ENCODE data around the gene LRMDA. TPM values are rescaled to one million over a fixed set of nuclear protein-coding genes. Genes with fewer than 3 reads are reported as not detected.

LRMDA gene
- total RNA-seq, 2 experiments from 2014 or later: not detected

GRCh38 chr10:75999515-76000209 lies 568.2 kb downstream of the LRMDA start:
- CTCF ChIA-PET: no interaction called here
- H3K27me3 Mint-ChIP-seq: peaks cover 3% of the 10 kb centered on the region
- H3K9me3 Mint-ChIP-seq: no peaks in the 10 kb centered on the region
- DNase-seq (no peak), ATAC-seq (ENCODE audit: poor library complexity) (no peak)
- no peaks in the 10 kb centered on the region for H3K4me1 ChIP-seq (ENCODE audit: insufficient read depth, low read length)
- H3K27me3 ChIP-seq (ENCODE audit: control insufficient read depth in 1 of 2, insufficient read depth in 2 of 2, low read length in 2 of 2): no peaks in the 10 kb centered on the region
- no peak overlapping the region for H3K4me3 ChIP-seq (ENCODE audit: low read length)
- H3K9me3 ChIP-seq (ENCODE audit: control insufficient read depth in 1 of 2, insufficient read depth in 1 of 2, low read length in 2 of 2): no peaks in the 10 kb centered on the region
- H3K27ac ChIP-seq (ENCODE audit: low read depth in 1 of 2, low read length in 2 of 2): no peak overlapping the region
- POLR2A ChIA-PET: no interaction called here
- no peaks in the 10 kb centered on the region for H3K36me3 ChIP-seq (ENCODE audit: insufficient read depth, low read length)
- H3K4me3 Mint-ChIP-seq: no peak overlapping the region
- no peak overlapping the region for H3K27ac Mint-ChIP-seq
- H3K4me1 Mint-ChIP-seq (ENCODE audit: low read depth): no peaks in the 10 kb centered on the region
- H3K36me3 Mint-ChIP-seq (ENCODE audit: low read depth): no peaks in the 10 kb centered on the region
- no peak for TF ChIP-seq CTCF (IDR thresholded peaks at IDR 0.05)
- intact Hi-C loops (cut with DNase I, micrococcal nuclease): no loop called here

- ChIA-PET POLR2A (no interaction called here), CTCF (no interaction called here)
- Histone ChIP-seq H3K4me3 (ENCODE audit: low read length) (no peak overlapping the region), H3K4me1 (ENCODE audit: insufficient read depth, low read length) (no peaks in the 10 kb centered on the region), H3K27me3 (ENCODE audit: control insufficient read depth in 1 of 2, insufficient read depth in 2 of 2, low read length in 2 of 2) (no peaks in the 10 kb centered on the region), H3K36me3 (ENCODE audit: insufficient read depth, low read length) (no peaks in the 10 kb centered on the region), H3K27ac (ENCODE audit: low read depth in 1 of 2, low read length in 2 of 2) (no peak overlapping the region), H3K9me3 (ENCODE audit: control insufficient read depth in 1 of 2, insufficient read depth in 1 of 2, low read length in 2 of 2) (no peaks in the 10 kb centered on the region)
- Mint-ChIP-seq H3K4me3 (no peak overlapping the region), H3K36me3 (ENCODE audit: low read depth) (no peaks in the 10 kb centered on the region), H3K9me3 (no peaks in the 10 kb centered on the region), H3K27ac (no peak overlapping the region), H3K27me3 (peaks cover 3% of the 10 kb centered on the region), H3K4me1 (ENCODE audit: low read depth) (no peaks in the 10 kb centered on the region)
- DNase-seq (no peak), ATAC-seq (ENCODE audit: poor library complexity) (no peak)
- intact Hi-C loops (cut with DNase I, micrococcal nuclease): no loop called here
- no peak for TF ChIP-seq CTCF (IDR thresholded peaks at IDR 0.05)
These were observed 569.1 kb downstream of the LRMDA start for GRCh38 chr10:76000550-76000949.

GRCh38 chr10:76001019-76001418 lies 569.6 kb downstream of the LRMDA start:
- Histone ChIP-seq H3K36me3 (ENCODE audit: insufficient read depth, low read length) (no peaks in the 10 kb centered on the region), H3K9me3 (ENCODE audit: control insufficient read depth in 1 of 2, insufficient read depth in 1 of 2, low read length in 2 of 2) (no peaks in the 10 kb centered on the region), H3K4me3 (ENCODE audit: low read length) (no peak overlapping the region), H3K27ac (ENCODE audit: low read depth in 1 of 2, low read length in 2 of 2) (no peak overlapping the region), H3K4me1 (ENCODE audit: insufficient read depth, low read length) (no peaks in the 10 kb centered on the region), H3K27me3 (ENCODE audit: control insufficient read depth in 1 of 2, insufficient read depth in 2 of 2, low read length in 2 of 2) (no peaks in the 10 kb centered on the region)
- CTCF ChIA-PET: no interaction called here
- TF ChIP-seq CTCF (IDR thresholded peaks at IDR 0.05): no peak
- POLR2A ChIA-PET: no interaction called here
- Mint-ChIP-seq H3K27me3 (peaks cover 3% of the 10 kb centered on the region), H3K9me3 (no peaks in the 10 kb centered on the region), H3K4me1 (ENCODE audit: low read depth) (no peaks in the 10 kb centered on the region), H3K4me3 (no peak overlapping the region), H3K36me3 (ENCODE audit: low read depth) (no peaks in the 10 kb centered on the region), H3K27ac (no peak overlapping the region)
- intact Hi-C loops (cut with DNase I, micrococcal nuclease): no loop called here
- no peak for DNase-seq
- no peak for ATAC-seq (ENCODE audit: poor library complexity)
